Body of pancreas (tissue), 4 donors: ENCODE measurements around the gene EHBP1. TPM values are rescaled to one million over a fixed set of nuclear protein-coding genes. Genes with fewer than 3 reads are reported as not detected.

Source experiments
- ATAC-seq: fragments of 150-250 bp; one replicate; pipeline ENCODE4 v1.9.1; 2016
- DNase-seq, 4 donors: peaks; one replicate each; pipeline ENCODE4 v3.0.0-alpha.2; 2019
- H3K27ac ChIP-seq, 4 donors: fragments of 200-600 bp; sonication (generic); 1 replicate in 3 of 4; 2 replicates in 1 of 4; pipeline versions ENCODE4 v1.5.1 to v1.6.1; 2016 to 2019; ENCODE audit warnings: mild to moderate bottlenecking in 1 of 4, mixed read lengths in 1 of 4, moderate library complexity in 1 of 4
- H3K27me3 ChIP-seq, 2 donors: fragments of 200-600 bp; sonication (generic); one replicate each; pipeline ENCODE4 v1.6.0; 2016; ENCODE audit warnings: mild to moderate bottlenecking in 1 of 2
- H3K36me3 ChIP-seq, 2 donors: fragments of 200-600 bp; sonication (generic); replicated peaks in 1 of 2; 2 replicates each; pipeline ENCODE4 v1.5.1; 2016; ENCODE audit warnings: low read depth in 2 of 2; ENCODE audit not compliant: insufficient read depth in 1 of 2
- H3K4me1 ChIP-seq: fragments of 200-600 bp; sonication (generic); one replicate; pipeline ENCODE4 v1.6.0; 2016
- H3K4me3 ChIP-seq, 2 donors: fragments of 200-600 bp; sonication (generic); 1 replicate in 1 of 2; 2 replicates in 1 of 2; pipeline ENCODE4 v1.5.1; 2016 to 2019
- H3K9me3 ChIP-seq, 3 donors: fragments of 200-600 bp; sonication (generic); 1 replicate in 2 of 3; 2 replicates in 1 of 3; pipeline ENCODE4 v1.5.1; 2016
- CTCF ChIP-seq, 7 experiments: fragments of 450-650 bp in 4 of 7; fragments of 200-600 bp in 3 of 7; sonication (generic) in 3 of 7; IDR thresholded peaks; one replicate each; pipeline ENCODE4 v1.5.1; 2016 to 2019; ENCODE audit warnings: antibody characterized with exemption in 7 of 7
- POLR2A ChIP-seq, 3 donors: fragments of 450-650 bp; IDR thresholded peaks; one replicate each; pipeline ENCODE4 v1.6.1; 2016; ENCODE audit warnings: antibody characterized with exemption in 3 of 3, mild to moderate bottlenecking in 2 of 3
- WGBS, 2 donors: methylation state at CpG; one replicate each; pipeline ENCODE4 v1.1.5; 2017; 5-methylcytosine and 5-hydroxymethylcytosine counted together
- intact Hi-C: fragments of 100-400 bp; cut with DNase I; formaldehyde crosslinking; loops from one replicate; pipeline ENCODE4 v1.15.1; 2023
- total RNA-seq, 2 donors: library from RNA; depleted of rRNA; stranded (reverse); fragments of >200 nt; gene quantifications; one replicate each; pipeline ENCODE4 v1.1.0, GENCODE V29; 2016

Gene EHBP1
- total RNA-seq, 2 donors from 2014 or later: 43.6 to 45.8 TPM

- H3K4me1 ChIP-seq: no peaks in the 10 kb centered on the region
- peaks cover 0 to 4% (median 0%) of the 10 kb centered on the region in 3 donors for H3K9me3 ChIP-seq
- no peak overlapping the region for H3K27ac ChIP-seq
- DNase-seq (no peak), ATAC-seq (no peak)
- intact Hi-C loops: no loop called here
- TF ChIP-seq POLR2A (IDR thresholded peaks at IDR 0.05) (no peak), CTCF (IDR thresholded peaks at IDR 0.05) (no peak)
- H3K27me3 ChIP-seq: no peaks in the 10 kb centered on the region
- H3K4me3 ChIP-seq: no peak overlapping the region
- H3K36me3 ChIP-seq: no peaks in the 10 kb centered on the region
Measured at GRCh38 chr2:62852254-62852653, 146.7 kb downstream of the EHBP1 start.

- no peak overlapping the region for H3K4me3 ChIP-seq
- ATAC-seq: no peak
- H3K27ac ChIP-seq: no peak overlapping the region
- peaks cover 0 to 4% (median 0%) of the 10 kb centered on the region in 3 donors for H3K9me3 ChIP-seq
- no peak for TF ChIP-seq POLR2A (IDR thresholded peaks at IDR 0.05)
- no peak for TF ChIP-seq CTCF (IDR thresholded peaks at IDR 0.05)
- no peaks in the 10 kb centered on the region for H3K27me3 ChIP-seq
- intact Hi-C loops: no loop called here
- H3K36me3 ChIP-seq: no peaks in the 10 kb centered on the region
- whole genome bisulfite sequencing, 2 donors: 92 to 94% methylated on average over 7 to 14 of the region's 14 CpGs
- H3K4me1 ChIP-seq: no peaks in the 10 kb centered on the region
- no peak for DNase-seq
Measured at GRCh38 chr2:62854600-62855514, 149.3 kb downstream of the EHBP1 start.

- DNase-seq: no peak
- Histone ChIP-seq H3K36me3 (no peaks in the 10 kb centered on the region), H3K4me1 (no peaks in the 10 kb centered on the region), H3K4me3 (no peak overlapping the region), H3K9me3 (peaks cover 0 to 4% (median 0%) of the 10 kb centered on the region in 3 donors), H3K27ac (no peak overlapping the region), H3K27me3 (no peaks in the 10 kb centered on the region)
- no peak for ATAC-seq
- intact Hi-C loops: no loop called here
- WGBS, 2 donors: 96 to 98% methylated on average over 5 to 6 of the region's 6 CpGs
- no peak for TF ChIP-seq POLR2A (IDR thresholded peaks at IDR 0.05)
- TF ChIP-seq CTCF (IDR thresholded peaks at IDR 0.05): no peak
Measured at GRCh38 chr2:62856228-62857040, 150.9 kb downstream of the EHBP1 start.

GRCh38 chr2:62857139-62857931 is 151.8 kb downstream of the EHBP1 start:
- Histone ChIP-seq H3K4me1 (no peaks in the 10 kb centered on the region), H3K27ac (no peak overlapping the region), H3K27me3 (no peaks in the 10 kb centered on the region), H3K36me3 (no peaks in the 10 kb centered on the region), H3K9me3 (peaks cover 0 to 4% (median 0%) of the 10 kb centered on the region in 3 donors), H3K4me3 (no peak overlapping the region)
- no peak for ATAC-seq
- intact Hi-C loops: no loop called here
- TF ChIP-seq POLR2A (IDR thresholded peaks at IDR 0.05): no peak
- TF ChIP-seq CTCF (IDR thresholded peaks at IDR 0.05): no peak
- WGBS, 2 donors: 61 to 66% methylated on average over 6 of the region's 6 CpGs
- DNase-seq: no peak
